Activated effector memory CD4-positive, alpha-beta T cell treated with Interleukin-2 at 50 U/mL for 16 hours (primary cell): Measurements from ENCODE around the gene GTF2H2C.
"Not testable (repeated sequence)": the region's sequence is repeated elsewhere in the genome, so short reads cannot be mapped to it uniquely, and the experiment has no call there.

ENCODE experiments used
- DNase-seq: peaks from one replicate; pipeline ENCODE4 v3.0.0-alpha.2; 2020

GTF2H2C gene

GRCh38 chr5:69568072-69568471 lies 8.1 kb downstream of the GTF2H2C start:
- DNase-seq = not testable (repeated sequence)

DNA sequence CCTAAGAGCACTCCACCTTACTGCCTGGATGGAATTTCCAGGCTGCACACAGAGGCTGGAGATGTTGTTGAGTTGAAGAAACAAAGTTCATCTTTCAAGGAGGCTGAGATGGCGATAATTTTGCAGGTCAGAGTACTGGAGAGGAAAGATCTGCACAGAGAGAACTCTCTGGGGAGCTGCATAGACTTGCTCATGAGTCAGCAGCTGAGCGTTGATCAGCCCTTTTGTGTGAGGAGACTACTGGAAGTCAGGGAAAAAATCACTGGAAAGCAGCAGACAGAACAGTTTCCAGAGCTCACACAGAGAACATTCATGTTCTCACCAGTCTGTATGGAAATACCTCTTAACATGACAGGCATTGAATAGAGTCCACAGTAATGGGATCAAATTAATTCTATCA lies 23.4 kb downstream of the GTF2H2C start:
- DNase-seq = not testable (repeated sequence)

DNA sequence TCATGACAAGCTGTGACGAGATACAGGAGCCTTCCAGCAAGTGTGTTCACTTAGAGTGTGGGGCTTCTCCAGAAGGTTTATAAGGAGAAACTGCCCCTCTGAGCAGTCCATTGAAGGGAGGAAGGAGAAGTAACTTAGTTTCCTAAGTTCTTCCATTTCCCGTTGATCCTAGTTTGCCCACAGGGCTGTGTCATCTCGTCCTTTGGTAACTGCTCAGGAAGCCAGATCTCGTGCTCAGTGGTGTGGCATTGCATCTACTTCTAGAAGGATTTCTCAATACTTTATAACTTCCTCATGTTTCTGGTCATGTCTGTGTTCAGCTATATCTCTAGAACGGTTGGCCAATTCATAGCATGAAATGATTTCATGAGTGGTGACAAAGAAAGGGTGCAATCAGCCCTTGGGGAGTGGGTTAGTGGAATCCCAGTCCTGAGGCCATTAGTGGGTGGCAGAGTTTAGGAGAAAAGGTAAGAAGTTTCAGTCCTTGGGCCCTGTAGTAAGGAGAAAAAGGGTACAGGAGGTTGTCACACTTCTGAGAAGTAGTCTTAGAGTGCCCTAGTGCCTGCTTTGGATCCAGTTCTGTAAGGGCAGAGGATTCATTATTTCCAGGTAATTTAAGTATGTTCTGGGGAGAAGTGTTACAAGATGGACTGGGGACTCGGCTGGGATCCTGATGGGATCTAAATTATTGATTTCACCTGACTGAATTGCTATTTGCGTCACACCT lies 36.3 kb downstream of the GTF2H2C start:
- DNase-seq = not testable (repeated sequence)

GRCh38 chr5:69601947-69602346 lies 42.0 kb downstream of the GTF2H2C start:
- DNase-seq = not testable (repeated sequence)

- DNase-seq = not testable (repeated sequence)
These were observed 46.8 kb downstream of the GTF2H2C start for GRCh38 chr5:69606839-69607238.

GRCh38 chr5:69607750-69608149 lies 47.8 kb downstream of the GTF2H2C start:
- not testable (repeated sequence) for DNase-seq

- DNase-seq = not testable (repeated sequence)
These were observed 49.0 kb downstream of the GTF2H2C start for GRCh38 chr5:69608861-69609496.

DNA sequence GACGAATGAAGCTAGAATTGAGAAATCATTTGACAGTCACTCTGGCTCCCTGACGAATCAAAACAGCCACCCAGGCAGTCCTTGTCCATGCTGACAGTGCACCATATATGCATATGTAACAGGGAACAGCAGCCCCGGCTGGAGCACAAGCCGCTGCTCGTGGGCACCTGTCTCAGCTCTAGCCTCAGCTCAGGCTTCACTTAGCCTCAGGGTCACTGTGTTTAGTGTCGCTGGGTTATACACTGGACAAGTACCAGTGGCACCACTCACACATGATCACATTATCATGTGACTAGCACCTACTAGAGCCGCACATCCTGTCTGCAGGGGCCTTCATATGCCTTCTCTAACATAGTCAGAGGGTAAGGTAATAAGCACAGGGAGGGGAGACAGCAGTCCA lies 54.9 kb downstream of the GTF2H2C start:
- DNase-seq = not testable (repeated sequence)

DNA sequence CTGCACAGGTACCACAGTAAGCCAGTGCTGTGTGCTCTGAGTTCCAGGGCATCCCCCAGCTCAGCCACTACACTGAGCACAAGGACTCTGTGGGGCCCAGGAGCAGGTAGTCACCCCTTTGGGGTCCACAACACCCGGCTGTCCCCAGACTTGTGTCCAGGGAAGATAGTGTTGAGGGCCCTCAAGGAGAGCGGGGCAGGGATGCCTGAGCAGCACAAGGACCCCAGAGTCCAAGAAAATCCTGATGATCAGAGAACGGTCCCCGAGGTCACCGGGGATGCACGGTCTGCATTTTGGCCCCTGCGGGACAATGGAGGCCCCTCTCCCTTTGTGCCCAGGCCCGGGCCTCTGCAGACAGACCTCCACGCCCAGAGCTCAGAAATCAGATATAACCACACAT lies 71.9 kb downstream of the GTF2H2C start:
- not testable (repeated sequence) for DNase-seq
